HuH-7.5 (cell line): ENCODE data around the gene ZNF367.
A peak's percentile ranks its signal among the peaks of the same experiment; 100 is the strongest.

ENCODE experiments used
- DNase-seq: peaks from one replicate; pipeline ENCODE4 v3.0.0; 2011; ENCODE audit warnings: low spot score

Gene ZNF367

DNA sequence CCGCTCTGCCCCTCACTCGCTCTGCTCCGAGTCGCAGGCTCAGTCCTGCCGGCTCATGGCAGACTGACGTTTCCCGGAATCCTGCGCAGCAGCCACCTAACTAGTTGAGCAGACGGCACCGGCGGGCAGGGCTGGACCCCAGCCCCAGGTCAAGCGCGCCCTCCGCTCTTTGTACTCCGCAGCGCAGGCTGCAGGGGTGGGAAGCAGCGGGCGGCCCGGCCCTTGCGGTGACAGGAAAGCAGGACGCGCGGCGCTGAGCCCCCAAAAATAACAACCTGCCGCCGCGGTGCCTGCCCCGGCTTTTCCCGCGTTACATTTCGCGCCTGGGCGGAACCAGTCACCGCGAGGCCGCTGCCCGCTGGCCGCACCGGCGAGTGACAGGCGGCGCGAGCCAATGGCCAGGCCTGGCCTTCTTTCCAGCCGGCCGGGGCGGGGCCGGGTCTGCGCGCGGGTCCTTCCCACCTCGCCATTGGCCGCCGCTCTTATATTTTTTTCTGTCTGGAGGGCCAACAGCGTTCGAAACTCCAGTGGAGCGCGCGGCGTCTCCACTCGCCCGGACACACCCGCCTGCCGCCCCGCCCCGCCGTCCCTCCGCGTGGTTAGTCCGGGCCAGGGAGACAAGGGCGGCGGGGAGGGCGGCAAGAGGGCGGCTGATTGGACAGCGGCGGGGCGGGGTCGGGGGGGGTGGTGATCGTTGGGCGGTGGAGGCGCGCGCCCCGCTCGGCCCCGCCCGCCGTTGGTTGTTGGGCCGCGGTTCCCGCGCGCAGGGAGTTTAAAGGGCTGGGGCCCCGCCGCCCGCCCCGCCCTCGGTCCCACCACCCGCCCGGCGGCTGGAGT lies at the start of gene ZNF367:
Gene ZNF367, minus strand, starts transcription at position 288 of the 837 bp plus-strand sequence. CDS start 338 bp downstream, outside the sequence.
- DNase-seq, result peak; percentile 90

DNA sequence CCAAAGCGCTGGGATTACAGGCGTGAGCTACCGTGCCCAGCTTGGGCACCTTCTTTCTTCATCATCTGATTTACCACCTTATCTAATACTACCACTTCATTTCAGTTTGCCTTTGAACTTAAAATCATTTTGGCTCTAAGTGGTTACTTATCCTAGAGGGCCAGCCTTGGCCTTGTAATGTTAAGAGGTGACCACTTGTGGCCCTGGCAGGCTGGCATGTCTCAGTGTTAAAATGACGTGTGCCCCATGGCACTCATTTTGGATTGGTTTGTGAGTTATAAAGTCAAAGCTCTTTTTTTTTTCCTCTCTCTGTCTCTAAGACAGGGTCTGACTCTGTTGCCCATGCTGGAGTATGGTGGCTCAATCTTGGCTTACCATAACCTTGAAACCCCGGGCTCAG lies 49.6 kb upstream of the ZNF367 start:
- DNase-seq, result no peak

DNA sequence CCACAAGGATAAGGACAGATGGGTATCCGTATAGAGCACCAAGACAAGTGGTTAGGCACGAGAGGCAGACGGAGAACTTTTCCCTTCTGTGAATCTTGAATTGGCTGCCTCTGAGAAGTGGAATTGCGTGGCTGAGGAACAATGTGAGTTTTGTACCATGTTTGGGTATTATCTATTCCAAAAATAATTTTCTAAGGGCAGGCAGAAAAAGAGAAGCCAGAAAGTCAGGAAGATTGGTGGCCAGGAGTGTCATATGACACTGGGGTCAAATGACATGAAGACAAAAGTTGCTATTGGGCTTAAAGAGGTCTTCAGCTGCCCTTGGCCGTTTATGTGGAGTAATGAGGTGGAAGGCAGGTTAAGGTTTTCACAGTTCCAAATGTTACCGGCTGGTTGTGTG lies 46.3 kb upstream of the ZNF367 start:
- no peak for DNase-seq

GRCh38 chr9:96462541-96462940 lies 44.4 kb upstream of the ZNF367 start:
- DNase-seq, result no peak

GRCh38 chr9:96461336-96461735 lies 43.2 kb upstream of the ZNF367 start:
- DNase-seq, result no peak

DNA sequence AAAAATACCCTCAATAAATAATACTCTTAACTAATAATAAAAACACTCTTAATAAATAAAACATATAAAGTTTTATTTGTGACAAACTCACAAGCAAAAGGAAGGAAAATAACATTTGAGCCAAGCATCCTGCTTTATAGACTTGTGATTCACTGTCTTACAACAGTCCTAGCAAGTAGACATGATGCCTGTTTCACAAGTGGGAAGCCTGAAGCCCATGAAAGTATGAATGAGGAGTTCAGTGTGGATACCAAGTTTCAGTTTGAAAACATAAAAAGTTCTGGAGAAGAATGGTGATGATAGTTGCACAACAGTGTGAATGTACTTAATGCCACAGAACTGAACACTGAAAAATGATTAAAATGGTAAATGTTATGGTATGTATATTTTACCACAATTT lies 42.7 kb upstream of the ZNF367 start:
- DNase-seq, result no peak

DNA sequence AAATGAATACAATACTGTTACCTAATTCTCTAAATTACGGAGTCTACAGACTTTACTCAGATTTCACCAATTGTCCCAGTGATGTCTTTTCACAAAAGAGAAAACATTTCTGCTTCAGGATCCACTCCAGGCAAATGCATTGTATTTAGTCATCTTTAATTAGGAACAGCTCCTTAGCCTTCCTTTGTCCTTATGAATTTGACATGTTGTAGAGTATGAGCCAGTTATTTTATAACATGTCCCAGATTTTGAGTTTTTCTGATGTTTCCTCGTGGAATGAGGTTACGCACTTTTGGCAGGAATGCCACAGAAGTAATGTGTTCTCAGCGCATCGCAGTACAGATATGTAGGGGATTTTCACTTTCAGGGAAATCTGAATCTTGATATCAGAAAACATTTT lies 42.3 kb upstream of the ZNF367 start:
- DNase-seq, result no peak

GRCh38 chr9:96459268-96460007 lies 41.3 kb upstream of the ZNF367 start:
- DNase-seq, result no peak

DNA sequence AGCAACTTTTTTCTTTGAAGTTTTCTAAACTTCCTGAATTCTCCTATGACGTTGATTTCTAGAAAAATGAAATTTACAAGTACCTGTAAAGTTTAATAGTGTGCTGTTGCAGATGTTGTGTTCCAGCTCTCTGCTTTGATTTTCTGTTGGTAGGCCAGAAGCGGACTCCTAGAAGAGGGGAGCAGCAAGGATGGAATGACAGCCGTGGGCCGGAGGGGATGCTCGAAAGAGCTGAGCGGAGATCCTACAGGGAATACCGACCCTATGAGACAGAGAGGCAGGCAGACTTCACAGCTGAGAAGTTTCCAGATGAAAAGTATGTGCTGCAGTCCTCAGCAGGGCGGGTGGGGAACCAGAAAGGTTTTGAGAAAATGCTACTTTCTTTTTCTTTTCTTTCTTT lies 40.1 kb upstream of the ZNF367 start:
- DNase-seq, result no peak

DNA sequence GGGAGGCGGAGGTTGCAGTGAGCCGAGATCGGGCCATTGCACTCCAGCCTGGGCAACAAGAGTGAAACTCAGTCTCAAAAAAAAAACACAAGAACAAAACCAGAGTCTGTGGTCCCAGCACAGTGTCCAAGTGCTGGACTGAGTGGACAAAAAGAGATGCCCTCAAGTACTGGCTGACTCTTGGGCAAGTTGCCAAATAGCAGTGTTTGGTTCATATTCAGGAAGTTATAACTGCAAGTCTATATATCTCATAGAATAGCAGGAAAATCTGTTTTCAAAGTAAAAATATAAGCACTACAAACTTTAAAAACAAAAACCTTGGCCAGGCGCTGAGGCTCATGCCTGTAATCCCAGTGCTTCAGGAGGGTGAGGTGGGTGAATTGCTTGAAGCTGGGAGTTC lies 39.1 kb upstream of the ZNF367 start:
- no peak for DNase-seq

DNA sequence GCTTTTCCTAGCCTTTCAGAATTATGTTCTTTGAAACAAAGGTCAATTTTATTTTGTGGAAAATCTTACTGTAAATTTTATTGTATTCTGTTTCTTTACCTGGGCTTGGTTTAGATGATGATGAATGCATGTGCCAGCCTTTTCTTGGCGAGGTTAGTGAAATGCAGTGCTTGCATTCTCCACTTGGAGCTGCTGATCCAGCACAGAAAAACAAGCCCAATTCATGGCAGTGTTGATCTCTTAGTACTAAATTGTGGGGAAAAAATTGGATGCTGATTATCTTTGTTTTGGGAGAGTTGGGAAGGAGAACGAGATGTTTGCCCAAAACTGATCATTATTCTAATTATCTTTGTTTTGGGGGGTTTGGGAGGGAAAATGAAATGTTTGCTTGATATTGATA lies 35.5 kb upstream of the ZNF367 start:
- DNase-seq, result peak; percentile 42

- peak; percentile 54 for DNase-seq
These were observed 32.7 kb upstream of the ZNF367 start for GRCh38 chr9:96450613-96451528.

- peak; percentile 92 for DNase-seq
These were observed 31.9 kb upstream of the ZNF367 start, which contains the start of gene HABP4 for GRCh38 chr9:96449845-96450612. Gene HABP4, plus strand, starts transcription at chr9:96450169. Its CDS starts 111 bp downstream, at chr9:96450280.

GRCh38 chr9:96449523-96449844 lies 31.3 kb upstream of the ZNF367 start:
- DNase-seq, result no peak

DNA sequence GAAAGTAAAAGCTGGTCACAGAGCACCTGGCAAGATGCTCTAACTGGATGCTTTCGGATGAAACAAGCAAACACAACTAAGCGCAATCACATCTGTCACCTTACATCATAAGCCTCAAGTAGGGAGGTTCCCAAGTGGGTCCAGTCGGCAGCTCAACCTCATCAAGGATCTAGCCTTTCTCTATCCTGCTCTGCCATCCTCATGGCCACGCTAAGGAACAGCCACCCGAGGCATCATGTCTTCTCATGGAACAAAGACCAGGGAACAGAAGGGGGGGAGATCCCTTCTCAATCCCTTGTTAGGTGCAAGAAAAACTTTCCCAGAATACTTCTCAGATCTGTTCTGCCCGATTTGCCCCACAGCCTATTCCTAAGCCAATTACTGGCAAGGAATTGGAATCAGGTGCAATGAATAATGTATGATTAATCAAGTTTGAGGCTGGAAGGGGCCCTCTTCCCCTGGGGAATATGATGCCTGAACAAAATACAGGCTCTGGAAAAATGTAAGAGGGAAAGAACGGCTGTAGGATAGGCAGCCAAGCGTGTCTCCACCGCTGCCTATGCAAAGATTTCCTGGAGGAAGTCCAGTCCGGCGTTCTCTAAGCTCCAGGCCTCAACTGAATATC lies 30.5 kb upstream of the ZNF367 start:
- no peak for DNase-seq

- DNase-seq, result no peak
These were observed 29.2 kb upstream of the ZNF367 start for GRCh38 chr9:96447406-96447805.

DNA sequence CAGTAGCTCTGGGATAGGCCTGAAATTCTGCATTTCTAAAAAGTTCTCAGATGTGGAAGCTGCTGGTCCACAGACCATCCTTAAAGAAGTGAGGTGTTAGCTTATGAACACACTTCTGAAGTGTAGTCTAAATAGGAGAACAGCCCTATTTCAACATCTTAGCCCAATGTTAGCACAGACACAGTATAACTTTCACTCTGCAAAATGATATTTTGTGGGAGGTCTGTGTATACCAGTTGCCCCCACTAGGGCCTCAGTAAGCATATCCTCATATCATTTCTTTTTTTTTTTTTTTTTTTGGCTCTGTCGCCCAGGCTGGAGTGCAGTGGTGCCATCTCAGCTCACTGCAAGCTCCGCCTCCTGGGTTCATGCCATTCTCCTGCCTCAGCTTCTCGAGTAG lies 24.3 kb upstream of the ZNF367 start:
- no peak for DNase-seq

DNA sequence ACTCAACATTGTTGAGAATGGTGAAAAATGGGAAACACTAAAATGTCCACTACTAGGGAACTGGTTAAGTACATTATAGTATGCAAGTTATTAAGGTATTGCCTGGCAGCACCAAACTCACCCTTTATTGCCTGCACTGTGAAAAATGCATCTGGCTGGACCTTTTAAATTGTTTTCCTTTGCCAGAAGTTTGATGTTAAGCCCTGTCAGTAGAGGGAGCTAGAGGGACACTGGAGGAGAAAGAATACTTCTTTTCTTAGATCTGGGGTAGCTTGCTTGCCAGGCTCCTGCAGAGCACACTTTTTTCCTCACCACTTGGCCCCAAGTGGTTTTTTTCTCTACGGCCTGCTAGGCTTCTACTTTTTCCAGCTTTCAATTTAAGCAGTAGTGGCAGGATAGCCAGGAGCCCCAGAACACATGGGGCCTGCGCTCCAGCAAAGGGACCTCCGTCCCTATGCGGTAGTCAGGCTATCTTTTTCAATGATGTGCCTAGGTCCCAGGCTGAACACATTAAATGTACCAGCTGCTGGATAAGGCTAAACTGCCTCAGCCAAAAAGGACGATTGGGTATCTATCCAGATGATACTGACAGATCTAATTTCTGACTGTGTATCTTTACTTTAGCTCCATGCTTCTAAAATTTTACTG lies 23.8 kb upstream of the ZNF367 start:
- no peak for DNase-seq

GRCh38 chr9:96440671-96441199 lies 22.6 kb upstream of the ZNF367 start:
- DNase-seq, result no peak

DNA sequence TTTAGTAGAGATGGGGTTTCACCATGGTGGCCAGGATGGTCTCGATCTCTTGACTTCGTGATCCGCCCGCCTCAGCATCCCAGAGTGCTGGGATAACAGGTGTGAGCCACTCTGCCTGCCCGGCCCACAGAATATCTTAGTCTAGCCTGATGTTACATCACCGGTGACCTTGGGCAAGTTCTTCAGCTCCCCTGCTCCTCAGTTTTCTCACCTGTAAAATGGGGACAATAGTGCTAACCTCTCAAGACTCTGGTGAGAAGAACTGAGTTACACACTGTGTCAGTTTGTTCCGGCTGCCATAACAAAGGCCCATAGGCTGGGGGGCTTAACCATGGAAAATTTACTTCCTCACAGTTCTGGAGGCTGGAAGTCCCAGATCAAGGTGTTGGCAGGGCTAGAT lies 19.3 kb upstream of the ZNF367 start:
- no peak for DNase-seq
